GM12892 (cell line): Measurements from ENCODE around the gene INTS11.

Source experiments
- DNase-seq: peaks from one replicate; pipeline ENCODE4 v3.0.0; 2011; ENCODE audit not compliant: insufficient read length
- FAIRE-seq: peaks from 2 replicates; lab custom pipeline; 2011; peaks lifted over from hg19 to GRCh38; lab: Jason Lieb, UNC
- POLR2A ChIP-seq: IDR thresholded peaks from 2 replicates; pipeline ENCODE4 v1.6.1; 2011; ENCODE audit warnings: low read depth, low read length, control low read depth
- POLR2AphosphoS5 ChIP-seq: IDR thresholded peaks from 2 replicates; pipeline ENCODE4 v1.6.1; 2011; ENCODE audit warnings: low read depth, low read length, control low read depth
- TAF1 ChIP-seq: IDR thresholded peaks from 2 replicates; pipeline ENCODE4 v1.6.1; 2011; ENCODE audit warnings: low read depth, mild to moderate bottlenecking, control low read depth, low read length, borderline replicate concordance

The INTS11 gene

GRCh38 chr1:1287288-1288110 is 37.0 kb downstream of the INTS11 start:
- DNase-seq (no peak), FAIRE-seq (no peak)
- no peak for TF ChIP-seq TAF1
- no peak for TF ChIP-seq POLR2A
- TF ChIP-seq POLR2AphosphoS5, result no peak

DNA sequence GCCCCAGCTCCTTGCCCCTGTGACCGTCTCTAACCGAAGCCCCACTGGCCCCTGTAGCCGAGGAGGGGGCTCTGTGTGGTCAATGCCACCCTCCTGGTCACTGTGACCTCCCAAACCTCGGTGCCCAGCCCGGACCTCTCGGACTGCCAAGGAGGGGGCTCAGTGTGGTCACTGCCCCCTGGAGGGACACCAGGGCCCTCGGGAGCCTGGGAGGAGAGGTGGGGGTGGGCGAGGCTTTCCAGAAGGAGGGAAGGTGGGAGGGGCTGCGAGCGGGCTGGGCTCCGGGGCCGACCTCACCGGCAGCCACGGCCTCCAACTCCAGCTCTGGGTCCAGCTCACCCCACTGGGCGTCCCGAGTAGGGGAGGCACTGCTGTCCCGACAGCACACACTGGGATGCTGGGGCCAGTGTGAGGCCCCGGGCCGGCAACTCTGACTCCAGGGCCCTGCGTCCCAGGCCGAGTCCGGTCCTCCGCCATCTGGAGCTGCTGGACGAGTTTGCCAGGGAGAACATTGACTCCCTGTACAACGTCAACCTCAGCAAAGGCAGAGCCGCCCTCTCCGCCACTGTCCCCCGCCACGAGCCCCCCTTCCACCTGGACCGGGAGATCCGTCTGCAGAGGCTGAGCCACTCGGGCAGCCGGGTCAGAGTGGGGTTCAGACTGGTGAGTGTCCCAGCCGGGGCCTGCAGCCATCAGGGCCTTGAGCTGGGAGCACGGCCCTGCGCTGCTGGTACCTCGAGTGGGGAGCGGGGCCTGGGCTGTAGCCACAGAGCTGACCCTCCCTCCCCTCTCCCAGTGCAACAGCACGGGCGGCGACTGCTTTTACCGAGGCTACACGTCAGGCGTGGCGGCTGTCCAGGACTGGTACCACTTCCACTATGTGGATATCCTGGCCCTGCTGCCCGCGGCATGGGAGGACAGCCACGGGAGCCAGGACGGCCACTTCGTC is 37.9 kb downstream of the INTS11 start:
- TF ChIP-seq POLR2A, result no peak
- no peak for TF ChIP-seq POLR2AphosphoS5
- no peak for TF ChIP-seq TAF1
- FAIRE-seq (no peak), DNase-seq (no peak)

- DNase-seq, result no peak
- TF ChIP-seq TAF1 (no peak), POLR2AphosphoS5 (no peak), POLR2A (no peak)
- FAIRE-seq, result no peak
Observed at GRCh38 chr1:1285611-1286311, 38.7 kb downstream of the INTS11 start.

- FAIRE-seq (no peak), DNase-seq (no peak)
- no peak for TF ChIP-seq TAF1
- no peak for TF ChIP-seq POLR2AphosphoS5
- TF ChIP-seq POLR2A, result no peak
Observed at GRCh38 chr1:1285102-1285571, 39.3 kb downstream of the INTS11 start.

DNA sequence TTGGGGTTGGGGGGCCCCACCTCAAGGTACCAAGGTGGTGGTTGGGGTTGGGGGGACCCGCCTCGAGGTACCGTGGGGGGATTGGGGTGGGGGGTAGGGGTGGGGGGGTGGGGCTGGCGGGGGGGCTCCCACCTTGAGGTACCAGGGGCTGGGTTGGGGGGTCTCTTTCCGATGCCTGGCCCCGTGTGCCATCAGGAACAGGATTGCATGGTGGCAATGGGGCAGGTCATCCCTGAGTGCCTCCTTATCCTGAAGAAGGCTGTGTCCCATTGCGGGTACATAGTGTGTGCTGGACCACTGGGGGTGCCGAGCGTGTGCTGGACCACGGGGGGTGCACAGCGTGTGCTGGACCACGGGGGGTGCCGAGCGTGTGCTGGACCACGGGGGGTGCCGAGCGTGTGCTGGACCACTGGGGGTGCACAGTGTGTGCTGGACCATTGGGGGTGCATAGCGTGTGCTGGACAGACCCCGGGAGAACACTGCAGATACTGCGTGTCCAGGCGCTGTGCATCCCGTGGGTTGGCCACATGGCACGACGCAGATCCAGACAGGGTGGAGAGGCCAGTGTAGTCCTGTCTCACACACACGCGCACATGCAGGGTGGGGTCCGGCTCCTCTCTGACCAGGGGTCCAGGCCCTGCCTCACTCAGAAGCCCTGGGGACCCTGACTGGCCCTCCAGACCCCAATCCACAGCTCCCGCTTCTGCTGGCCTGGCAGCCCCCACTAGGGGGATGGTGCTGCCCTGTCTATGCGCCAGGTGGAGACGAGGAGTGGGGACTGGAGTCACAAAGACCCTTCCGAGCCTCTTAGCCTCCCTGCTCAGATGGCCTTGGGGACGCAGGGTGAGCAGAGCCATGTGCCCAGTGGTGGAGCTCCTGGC is 40.0 kb downstream of the INTS11 start:
- no peak for TF ChIP-seq POLR2AphosphoS5
- TF ChIP-seq POLR2A, result no peak
- no peak for TF ChIP-seq TAF1
- no peak for DNase-seq
- no peak for FAIRE-seq

- FAIRE-seq, result no peak
- DNase-seq, result no peak
- TF ChIP-seq TAF1, result no peak
- TF ChIP-seq POLR2AphosphoS5, result no peak
- TF ChIP-seq POLR2A, result no peak
Observed at GRCh38 chr1:1283821-1284220, 40.6 kb downstream of the INTS11 start.

DNA sequence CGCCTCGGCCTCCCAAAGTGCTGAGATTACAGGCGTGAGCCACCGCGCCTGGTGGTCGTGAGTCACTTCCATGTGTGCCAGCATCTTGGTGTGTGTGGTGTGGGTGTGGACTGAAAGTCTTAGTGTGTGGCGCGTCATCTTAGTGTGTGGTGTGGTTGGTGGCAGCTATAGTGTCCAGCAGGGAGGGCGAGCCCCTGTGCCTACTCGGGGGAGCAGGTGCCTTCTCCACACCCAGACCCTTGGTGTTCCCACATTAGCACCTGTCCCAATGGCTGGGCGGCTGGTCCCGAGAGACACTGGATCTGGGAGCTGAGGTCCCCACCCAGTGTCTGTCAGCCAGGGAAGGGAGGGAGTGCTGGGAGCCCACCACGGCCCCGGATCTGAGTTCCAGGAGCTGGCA is 41.5 kb downstream of the INTS11 start:
- TF ChIP-seq TAF1, result no peak
- FAIRE-seq (no peak), DNase-seq (no peak)

GRCh38 chr1:1281533-1282321 is 42.7 kb downstream of the INTS11 start:
- DNase-seq (no peak), FAIRE-seq (no peak)
- no peak for TF ChIP-seq POLR2A
- TF ChIP-seq TAF1, result no peak
- TF ChIP-seq POLR2AphosphoS5, result no peak

GRCh38 chr1:1280782-1281481 is 43.5 kb downstream of the INTS11 start:
- DNase-seq, result no peak
- FAIRE-seq, result no peak
- no peak for TF ChIP-seq POLR2A
- TF ChIP-seq TAF1, result no peak
- no peak for TF ChIP-seq POLR2AphosphoS5
